SW480 (cell line): ENCODE data around the gene GLB1L.

ENCODE experiments used
- DNase-seq: peaks from one replicate; pipeline ENCODE4 v3.0.0-alpha.2; 2016; ENCODE audit warnings: low spot score

Gene GLB1L

DNA sequence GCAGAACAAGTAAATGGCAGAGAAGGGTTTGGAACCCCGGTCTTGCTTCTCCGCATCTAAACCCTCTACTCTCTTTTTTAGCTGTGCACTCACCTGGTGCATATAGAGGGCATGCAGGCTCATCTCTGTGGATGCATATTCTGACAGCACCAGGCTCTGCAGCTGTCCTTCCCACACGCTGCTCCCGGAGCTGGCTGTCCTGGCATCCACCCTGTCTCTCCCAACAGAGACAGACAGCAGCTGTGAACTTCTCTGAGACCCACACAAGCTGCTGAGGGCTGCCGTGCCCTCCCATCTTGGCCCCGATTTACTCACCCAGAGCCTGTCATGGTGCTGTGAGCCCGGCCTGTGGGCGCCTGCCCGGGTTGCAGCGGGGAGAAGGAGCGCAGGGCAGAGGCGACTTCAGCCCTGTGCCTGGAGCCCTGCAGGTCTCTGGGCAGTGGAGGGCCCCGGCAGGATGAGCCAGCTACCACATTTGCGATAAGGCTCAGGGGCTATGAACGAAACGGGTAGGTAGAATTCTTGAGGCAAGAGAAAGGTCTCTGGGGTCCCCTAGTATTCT, 23.2 kb downstream of the GLB1L start:
- DNase-seq = no peak

DNA sequence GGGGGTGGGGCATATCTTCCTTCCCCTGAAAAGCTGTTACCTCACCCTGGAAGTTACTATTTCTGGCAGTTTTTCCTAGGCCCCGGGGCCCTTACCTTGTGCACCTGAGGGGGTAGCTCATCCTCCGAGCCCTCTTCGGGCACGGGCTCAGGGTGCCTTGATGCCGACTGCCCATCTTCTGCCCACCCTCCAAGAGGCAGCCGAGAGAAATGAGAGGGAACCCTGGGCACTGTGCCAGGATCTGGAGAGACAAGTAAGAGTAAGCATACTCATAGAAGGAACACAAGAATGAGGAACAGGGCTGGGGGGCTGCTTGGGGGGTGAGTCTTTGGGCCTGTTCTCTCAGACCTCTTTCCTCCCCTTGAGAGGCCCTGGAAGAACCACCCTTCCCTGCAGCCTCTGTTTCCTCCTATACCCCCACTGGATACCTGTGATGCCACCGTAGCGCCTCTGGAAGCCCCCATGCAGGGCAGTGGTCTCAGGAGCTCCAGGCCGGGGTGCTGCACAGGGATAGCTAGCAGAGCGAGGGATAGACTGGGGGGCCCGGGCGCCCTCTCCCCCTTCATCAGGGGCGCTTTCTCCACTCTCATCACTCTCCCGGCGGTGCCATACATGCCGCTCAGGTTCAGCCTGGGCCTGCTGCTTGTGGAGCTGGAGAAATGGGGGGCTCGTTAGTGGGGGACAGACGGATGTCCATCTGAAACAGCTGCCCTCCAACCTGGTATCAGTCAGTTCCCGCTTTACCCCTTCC, 24.4 kb downstream of the GLB1L start:
- DNase-seq = no peak

- DNase-seq = no peak
These were observed 25.3 kb downstream of the GLB1L start for GRCh38 chr2:219219784-219220532.

GRCh38 chr2:219218732-219219701, 26.2 kb downstream of the GLB1L start, which contains the start of gene ABCB6:
Gene ABCB6 (minus strand): TSS chr2:219218958. CDS start chr2:219218673, 285 bp downstream.
- DNase-seq = peak; percentile 91

DNA sequence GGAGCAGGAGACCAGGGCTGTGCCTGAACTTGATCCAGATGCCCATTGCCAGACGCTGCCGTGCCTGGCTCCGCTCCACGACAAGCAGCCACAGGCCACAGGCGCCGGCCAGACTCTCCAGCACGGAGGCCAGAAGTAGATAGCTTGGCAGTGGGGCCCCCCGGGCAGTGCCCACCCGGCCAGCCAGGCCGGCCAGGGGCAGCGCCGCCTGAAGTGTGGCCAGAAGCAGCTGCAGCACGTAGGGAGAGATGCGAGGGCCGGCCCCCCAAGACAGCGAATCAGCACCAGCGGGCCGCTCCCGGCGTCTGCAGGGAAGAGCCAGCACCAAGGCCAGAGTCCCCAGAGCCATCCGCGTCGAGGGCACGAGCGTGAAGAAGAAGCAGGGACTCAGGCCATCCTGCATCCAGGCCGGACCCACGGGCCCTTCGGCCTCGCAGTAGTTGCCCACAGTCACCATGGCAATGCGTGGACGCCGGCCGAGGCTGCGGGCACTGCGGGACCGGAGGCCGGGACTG, 27.0 kb downstream of the GLB1L start:
- peak; percentile 72 for DNase-seq

- no peak for DNase-seq
These were observed 28.7 kb downstream of the GLB1L start for GRCh38 chr2:219216535-219216915.

GRCh38 chr2:219215871-219216534, 29.2 kb downstream of the GLB1L start:
- DNase-seq = no peak

GRCh38 chr2:219214786-219215185, 30.5 kb downstream of the GLB1L start:
- no peak for DNase-seq

DNA sequence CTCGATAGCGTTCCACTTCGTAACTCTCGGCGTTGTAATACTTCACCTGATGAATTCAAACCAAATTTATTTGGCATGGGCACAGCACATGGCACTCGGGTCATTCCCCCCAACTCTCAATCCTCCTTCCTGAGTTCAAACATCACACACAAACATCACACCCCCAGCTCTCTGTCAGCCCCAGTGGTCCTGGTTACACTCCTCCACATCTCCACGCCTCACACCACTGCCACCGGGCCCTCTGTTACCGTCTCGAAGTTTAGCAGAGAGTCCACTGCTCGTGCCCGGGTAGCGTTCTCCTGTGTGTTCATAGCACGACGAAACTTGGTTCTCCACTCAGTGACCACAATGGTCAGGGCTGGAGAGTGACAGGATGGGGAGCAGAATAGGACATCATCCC, 31.1 kb downstream of the GLB1L start:
- DNase-seq = no peak

- DNase-seq = no peak
These were observed 31.7 kb downstream of the GLB1L start for GRCh38 chr2:219213486-219214071.

DNA sequence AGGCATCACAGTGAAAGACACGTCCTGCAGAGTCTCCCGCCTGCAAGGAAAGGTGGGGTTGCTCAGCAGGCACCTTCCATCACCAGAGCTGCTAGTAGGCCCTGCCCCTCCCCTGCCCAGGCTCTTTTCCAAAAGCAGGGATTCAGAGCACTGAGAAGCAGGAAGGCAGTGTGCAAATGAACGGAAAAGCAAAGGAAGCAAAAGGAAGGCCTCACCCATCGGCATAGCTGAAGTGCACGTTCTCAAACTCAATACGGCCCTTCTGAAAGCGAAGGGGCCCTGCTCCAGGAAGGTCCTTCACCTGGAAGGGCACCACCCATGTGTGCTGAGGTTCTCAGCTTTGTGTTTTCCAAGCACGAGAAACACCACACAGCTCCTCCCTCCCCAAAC, 32.2 kb downstream of the GLB1L start:
- no peak for DNase-seq

DNA sequence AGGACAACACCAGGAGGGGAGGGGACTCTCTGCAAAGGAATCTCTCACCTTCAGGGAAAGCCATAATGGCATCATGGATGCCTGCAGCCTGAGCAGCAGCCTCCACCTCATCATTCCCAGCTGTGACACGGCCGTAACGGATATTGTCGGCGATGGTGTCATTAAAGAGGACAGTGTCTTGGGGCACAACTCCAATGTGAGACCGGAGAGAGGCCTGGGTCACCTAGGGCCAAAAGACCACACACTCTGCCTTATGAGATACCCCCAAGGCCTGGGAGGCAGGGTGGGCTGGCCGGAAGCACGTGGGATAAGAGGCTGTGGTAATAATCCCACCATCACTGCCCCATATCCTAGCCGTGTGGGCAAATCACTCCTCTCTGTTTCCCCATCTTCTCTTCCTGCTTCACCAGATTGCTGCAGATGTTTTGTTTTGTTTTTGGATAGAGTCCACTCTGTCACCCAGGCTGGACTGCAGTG, 34.3 kb downstream of the GLB1L start:
- DNase-seq = no peak

DNA sequence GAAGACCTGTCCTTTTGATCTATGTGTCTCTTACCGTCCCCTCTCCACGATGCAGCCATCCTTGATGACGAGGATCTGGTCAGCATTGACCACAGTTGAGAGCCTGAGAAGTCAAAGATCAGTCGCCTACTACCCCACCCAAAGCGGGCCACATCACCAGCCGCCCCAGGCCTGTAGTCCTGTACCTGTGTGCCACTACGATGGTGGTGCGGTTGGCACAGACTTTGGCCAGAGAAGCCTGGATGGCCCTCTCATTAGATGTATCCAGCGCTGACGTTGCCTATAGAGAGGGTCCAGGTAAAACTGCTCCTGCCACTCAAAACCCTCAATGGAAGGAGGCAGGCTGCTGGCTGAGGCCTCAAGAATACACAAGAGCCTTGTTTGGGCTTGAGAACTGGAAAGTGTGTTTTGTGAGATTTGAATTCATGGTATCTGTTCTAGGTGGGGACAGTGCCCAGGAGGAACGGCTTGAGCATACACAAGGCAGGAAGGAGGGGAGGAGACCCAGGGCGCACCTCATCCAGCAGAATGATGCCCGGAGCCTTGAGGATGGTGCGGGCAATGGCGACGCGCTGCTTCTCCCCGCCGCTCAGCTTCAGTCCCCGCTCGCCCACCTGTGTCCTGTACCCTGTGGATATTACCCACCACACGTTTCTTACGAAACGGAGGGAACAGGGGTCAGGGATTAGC, 34.9 kb downstream of the GLB1L start:
- DNase-seq = no peak

GRCh38 chr2:219209236-219210195, 35.7 kb downstream of the GLB1L start:
- no peak for DNase-seq

GRCh38 chr2:219207884-219208740, 37.1 kb downstream of the GLB1L start:
- no peak for DNase-seq

- no peak for DNase-seq
These were observed 37.9 kb downstream of the GLB1L start for GRCh38 chr2:219207134-219207883.
